Loucy (cell line): ENCODE results near the gene CNTN5.

ENCODE experiments used
- CTCF ChIP-seq: fragments of 200-600 bp; sonication (generic); conservative IDR thresholded peaks from 2 replicates; pipeline ENCODE4 v1.5.1; 2014; ENCODE audit warnings: mild to moderate bottlenecking, antibody characterized with exemption, low read length
- EZH2phosphoT487 ChIP-seq: fragments of 200-600 bp; IDR thresholded peaks from 2 replicates; pipeline ENCODE4 v1.6.1; 2018; ENCODE audit warnings: antibody characterized with exemption, mild to moderate bottlenecking, moderate library complexity, borderline replicate concordance

GRCh38 chr11:100080821-100081220 is 1060.1 kb downstream of the CNTN5 start:
- TF ChIP-seq CTCF: no peak
- no peak for TF ChIP-seq EZH2phosphoT487
